Smooth muscle cell (in vitro differentiated cells): ENCODE data around the gene YPEL3. TPM values are rescaled to one million over a fixed set of nuclear protein-coding genes. Genes with fewer than 3 reads are reported as not detected.

Source experiments
- DNase-seq: peaks from one replicate; lab custom pipeline; 2025; ENCODE audit not compliant: unreplicated experiment; lab: John Stamatoyannopoulos, UW
- H2AFZ ChIP-seq: fragments of 200-600 bp; sonication (generic); 2 replicates; pipeline ENCODE4 v1.6.0; 2016; ENCODE audit warnings: antibody characterized with exemption, low read depth, mild to moderate bottlenecking
- H3F3A ChIP-seq: fragments of 200-600 bp; sonication (generic); 2 replicates; pipeline ENCODE4 v1.6.0; 2017; ENCODE audit warnings: antibody characterized with exemption, low read depth
- H3K27ac ChIP-seq: fragments of 200-600 bp; sonication (generic); 2 replicates; pipeline ENCODE4 v1.5.1; 2016; ENCODE audit warnings: low read depth, mild to moderate bottlenecking
- H3K27me3 ChIP-seq: fragments of 200-600 bp; sonication (generic); 2 replicates; pipeline ENCODE4 v1.6.1; 2016; ENCODE audit warnings: low read depth, mild to moderate bottlenecking
- H3K36me3 ChIP-seq: fragments of 200-600 bp; sonication (generic); 2 replicates; pipeline ENCODE4 v1.5.1; 2016; ENCODE audit warnings: low read depth
- H3K4me1 ChIP-seq: fragments of 200-600 bp; sonication (generic); 2 replicates; pipeline ENCODE4 v1.5.1; 2016; ENCODE audit warnings: low read depth
- H3K4me2 ChIP-seq: fragments of 200-600 bp; sonication (generic); 2 replicates; pipeline ENCODE4 v1.6.0; 2016; ENCODE audit warnings: mild to moderate bottlenecking
- H3K4me3 ChIP-seq: fragments of 200-600 bp; sonication (generic); 2 replicates; pipeline ENCODE4 v1.5.1; 2016; ENCODE audit warnings: mild to moderate bottlenecking
- H3K79me2 ChIP-seq: fragments of 200-600 bp; sonication (generic); 2 replicates; pipeline ENCODE4 v1.6.0; 2016; ENCODE audit warnings: low read depth, mild to moderate bottlenecking
- H3K9ac ChIP-seq: fragments of 200-600 bp; sonication (generic); 2 replicates; pipeline ENCODE4 v1.6.0; 2016; ENCODE audit warnings: low read depth
- H3K9me3 ChIP-seq: fragments of 200-600 bp; sonication (generic); replicated peaks from 2 replicates; pipeline ENCODE4 v1.5.1; 2016; ENCODE audit warnings: low read depth
- H4K20me1 ChIP-seq: fragments of 200-600 bp; sonication (generic); 2 replicates; pipeline ENCODE4 v1.6.0; 2016; ENCODE audit warnings: low read depth
- CTCF ChIP-seq: fragments of 200-600 bp; sonication (generic); IDR thresholded peaks from 2 replicates; pipeline ENCODE4 v1.5.1; 2017; ENCODE audit warnings: borderline replicate concordance, mild to moderate bottlenecking, antibody characterized with exemption; ENCODE audit not compliant: insufficient read depth, poor library complexity, severe bottlenecking
- WGBS: methylation state at CpG from one replicate; pipeline ENCODE4 v1.1.7; 2016; ENCODE audit warnings: low lambda C conversion rate; 5-methylcytosine and 5-hydroxymethylcytosine counted together
- polyA plus RNA-seq: library from polyadenylated mRNA; unstranded; fragments of >200 nt; fragmentation: Nextera tagmentation; extraction: Ambion mirVana; gene quantifications from 2 replicates; pipeline ENCODE4 v1.2.1, GENCODE V29; 2016
- total RNA-seq: library from RNA; depleted of rRNA; stranded (reverse); fragments of >200 nt; gene quantifications from 2 replicates; pipeline ENCODE4 v1.2.3, GENCODE V29; 2014

Gene YPEL3
- 32.3 and 37.5 TPM in 2 replicates for total RNA-seq
- 65.9 and 81.1 TPM in 2 replicates for polyA plus RNA-seq

DNA sequence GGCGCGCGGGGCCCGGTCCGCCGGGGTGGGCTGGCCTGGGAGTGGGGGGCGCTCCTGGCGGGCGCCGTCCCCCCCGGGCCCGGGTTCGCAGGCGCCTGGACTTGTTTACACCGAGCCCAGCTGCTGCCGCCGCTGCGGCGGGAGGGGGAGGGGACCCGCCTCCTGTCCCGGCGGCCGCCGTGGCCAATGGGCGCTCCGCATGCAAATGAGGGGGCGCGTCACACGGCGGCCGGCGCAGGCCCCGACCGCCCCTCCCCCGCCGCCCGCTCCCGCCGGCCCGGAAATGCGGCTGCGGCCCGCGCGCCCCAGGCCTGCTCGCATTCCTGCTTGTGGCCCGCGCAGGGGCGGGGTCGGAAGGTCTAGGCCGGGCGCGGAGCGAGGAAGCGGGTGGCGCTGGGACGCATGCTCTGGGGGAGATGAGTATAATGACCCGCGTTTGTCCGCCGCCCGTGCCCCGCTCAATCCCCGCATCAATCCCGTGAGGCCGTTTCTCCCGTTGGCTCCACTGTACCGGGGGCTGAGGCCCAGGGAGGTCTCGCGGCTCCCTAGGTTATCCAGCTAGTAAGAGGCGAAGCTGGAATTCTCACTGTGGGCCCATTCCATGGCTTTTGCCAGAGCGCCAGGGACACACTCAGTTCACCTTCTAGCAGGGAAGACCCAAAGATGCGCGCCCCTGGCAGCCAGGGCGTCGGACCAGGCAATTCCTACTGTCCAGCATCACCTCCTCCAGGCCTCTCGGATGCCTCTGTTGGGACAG lies at the start of gene YPEL3:
TSS of gene YPEL3 (minus strand) at position 109 of the 757 bp plus-strand sequence. CDS start 731 bp downstream, outside the sequence.
- Histone ChIP-seq H2AFZ (peak within 1 kb of the TSS; percentile 17), H3K9me3 (no peaks in the 10 kb centered on the region), H3K4me3 (peak within 1 kb of the TSS; percentile 76), H3K4me2 (peak within 1 kb of the TSS; percentile 90), H3K9ac (peak within 1 kb of the TSS; percentile 70), H3K79me2 (peaks cover 45% of the 10 kb centered on the region), H4K20me1 (peaks cover 38% of the 10 kb centered on the region), H3F3A (peaks cover 8% of the 10 kb centered on the region), H3K27ac (peak within 1 kb of the TSS; percentile 74), H3K27me3 (no peaks in the 10 kb centered on the region), H3K36me3 (no peaks in the 10 kb centered on the region), H3K4me1 (peaks cover 39% of the 10 kb centered on the region)
- WGBS: 2% methylated on average over 28 of the region's 77 CpGs
- TF ChIP-seq CTCF: no peak
- DNase-seq: peak; percentile 74

- no peak overlapping the region for H3K27ac ChIP-seq
- no peak overlapping the region for H3K9ac ChIP-seq
- H2AFZ ChIP-seq: no peak overlapping the region
- no peaks in the 10 kb centered on the region for H3F3A ChIP-seq
- no peaks in the 10 kb centered on the region for H3K36me3 ChIP-seq
- TF ChIP-seq CTCF: no peak
- H3K9me3 ChIP-seq: peaks cover 6% of the 10 kb centered on the region
- no peaks in the 10 kb centered on the region for H3K4me1 ChIP-seq
- 69% methylated on average over 1 of the region's 1 CpG for WGBS
- no peak overlapping the region for H3K4me3 ChIP-seq
- H3K79me2 ChIP-seq: no peaks in the 10 kb centered on the region
- no peaks in the 10 kb centered on the region for H3K27me3 ChIP-seq
- H4K20me1 ChIP-seq: no peaks in the 10 kb centered on the region
- H3K4me2 ChIP-seq: no peak overlapping the region
- no peak for DNase-seq
These were observed 49.6 kb upstream of the YPEL3 start for GRCh38 chr16:30145657-30146056.

DNA sequence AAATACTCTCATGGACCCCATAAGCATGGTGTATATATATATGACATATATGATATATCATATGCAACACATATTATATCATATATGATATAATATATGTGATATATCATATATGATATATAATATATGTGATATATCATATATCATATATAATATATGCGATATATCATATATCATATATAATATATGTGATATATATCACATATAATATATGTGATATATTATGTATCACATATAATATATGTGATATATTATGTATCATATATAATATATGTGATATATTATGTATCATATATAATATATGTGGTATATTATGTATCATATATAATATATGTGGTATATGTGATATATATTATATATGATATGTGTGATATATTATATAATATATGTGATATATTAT lies 48.9 kb upstream of the YPEL3 start:
- peaks cover 4% of the 10 kb centered on the region for H3K9me3 ChIP-seq
- H3K36me3 ChIP-seq: no peaks in the 10 kb centered on the region
- no peak overlapping the region for H3K4me2 ChIP-seq
- H3K4me1 ChIP-seq: no peaks in the 10 kb centered on the region
- 36% methylated on average over 1 of the region's 1 CpG for WGBS
- H3K4me3 ChIP-seq: no peak overlapping the region
- no peak overlapping the region for H3K9ac ChIP-seq
- DNase-seq: no peak
- H3K27me3 ChIP-seq: no peaks in the 10 kb centered on the region
- H2AFZ ChIP-seq: no peak overlapping the region
- no peak overlapping the region for H3K27ac ChIP-seq
- H4K20me1 ChIP-seq: no peaks in the 10 kb centered on the region
- no peaks in the 10 kb centered on the region for H3F3A ChIP-seq
- H3K79me2 ChIP-seq: no peaks in the 10 kb centered on the region
- TF ChIP-seq CTCF: no peak

- Histone ChIP-seq H3F3A (no peaks in the 10 kb centered on the region), H3K36me3 (no peaks in the 10 kb centered on the region), H3K27me3 (no peaks in the 10 kb centered on the region), H3K4me2 (no peak overlapping the region), H3K9ac (no peak overlapping the region), H2AFZ (no peak overlapping the region), H3K9me3 (peaks cover under 1% of the 10 kb centered on the region), H3K4me3 (no peak overlapping the region), H3K79me2 (no peaks in the 10 kb centered on the region), H3K27ac (no peak overlapping the region), H3K4me1 (no peaks in the 10 kb centered on the region), H4K20me1 (no peaks in the 10 kb centered on the region)
- DNase-seq: no peak
- TF ChIP-seq CTCF: no peak
These were observed 48.0 kb upstream of the YPEL3 start for GRCh38 chr16:30144017-30144416.
